GM12878 (cell line): ENCODE results near the gene DYNC1H1. TPM values are rescaled to one million over a fixed set of nuclear protein-coding genes. Genes with fewer than 3 reads are reported as not detected.
A peak's percentile ranks its signal among the peaks of the same experiment; 100 is the strongest.

Source experiments
- PAX5 ChIP-seq: IDR thresholded peaks from 2 replicates; pipeline ENCODE4 v1.6.1; 2011; ENCODE audit warnings: low read depth, low read length, borderline replicate concordance
- RAD21 ChIP-seq: IDR thresholded peaks from 2 replicates; pipeline ENCODE4 v1.6.1; 2011; ENCODE audit warnings: mild to moderate bottlenecking, low read depth, low read length, moderate library complexity; ENCODE audit not compliant: insufficient read depth
- SIX5 ChIP-seq: IDR thresholded peaks from 2 replicates; pipeline ENCODE4 v1.6.1; 2011; ENCODE audit warnings: mild to moderate bottlenecking, low read depth, low read length, moderate library complexity; ENCODE audit not compliant: severe bottlenecking
- polyA plus RNA-seq, 11 experiments: library from polyadenylated mRNA; depleted of rRNA in 4 of 11; unstranded in 6 of 11; stranded (reverse) in 5 of 11; fragments of >200 nt; fragmentation: Nextera tagmentation in 4 of 11; fragmentation: Illumina TruSeq in 1 of 11; extraction: Ambion mirVana in 4 of 11; extraction: Trizol in 1 of 11; gene quantifications; 1 replicate in 1 of 11; 2 replicates in 10 of 11; pipeline versions ENCODE4 v1.2.1 to v1.2.3, GENCODE V29; 2011 to 2016; ENCODE audit warnings: inconsistent platforms in 2 of 11, missing spikeins in 2 of 11, low read depth in 1 of 11
- total RNA-seq, 4 experiments: library from RNA; depleted of rRNA in 3 of 4; stranded (reverse); fragments of >200 nt in 3 of 4; fragmentation: Illumina TruSeq in 1 of 4; extraction: Trizol in 1 of 4; gene quantifications; 2 replicates each; pipeline versions ENCODE4 v1.2.1 to v1.2.3, GENCODE V29; 2013 to 2021
- TF ChIP-seq, protein P1 (sequence below): fragments of 450-650 bp; formaldehyde crosslinking; IDR thresholded peaks from 2 replicates; pipeline ENCODE4 v1.4.0; 2022; ENCODE audit warnings: mild to moderate bottlenecking, moderate library complexity
- TF ChIP-seq, protein P2 (sequence below): IDR thresholded peaks from 2 replicates; pipeline ENCODE4 v1.6.1; 2012; ENCODE audit warnings: low read length, inconsistent platforms
- TF ChIP-seq, protein P3 (sequence below): fragments of 450-650 bp; IDR thresholded peaks from 2 replicates; pipeline ENCODE4 v1.6.1; 2017; ENCODE audit warnings: mild to moderate bottlenecking
- TF ChIP-seq, protein P4 (sequence below): fragments of 450-650 bp; IDR thresholded peaks from 2 replicates; pipeline ENCODE4 v1.6.1; 2016; ENCODE audit warnings: mild to moderate bottlenecking
- TF ChIP-seq, protein P5 (sequence below), 3 experiments: IDR thresholded peaks in 2 of 3; conservative IDR thresholded peaks in 1 of 3; 2 replicates each; pipeline ENCODE4 v1.5.1; 2011; ENCODE audit warnings: low read depth in 3 of 3, low read length in 3 of 3, mild to moderate bottlenecking in 3 of 3, control low read depth in 2 of 3, moderate library complexity in 2 of 3, inconsistent platforms in 1 of 3, mixed read lengths in 1 of 3; ENCODE audit not compliant: control insufficient read depth in 2 of 3, insufficient read depth in 1 of 3; ENCODE audit errors: extremely low read depth in 1 of 3

Gene DYNC1H1
- total and polyA plus RNA-seq, 10 of the 15 experiments (the other 5 are each of a cell fraction or from before 2014, with no cell fraction given): 38.4 to 291 (median 111) TPM

DNA sequence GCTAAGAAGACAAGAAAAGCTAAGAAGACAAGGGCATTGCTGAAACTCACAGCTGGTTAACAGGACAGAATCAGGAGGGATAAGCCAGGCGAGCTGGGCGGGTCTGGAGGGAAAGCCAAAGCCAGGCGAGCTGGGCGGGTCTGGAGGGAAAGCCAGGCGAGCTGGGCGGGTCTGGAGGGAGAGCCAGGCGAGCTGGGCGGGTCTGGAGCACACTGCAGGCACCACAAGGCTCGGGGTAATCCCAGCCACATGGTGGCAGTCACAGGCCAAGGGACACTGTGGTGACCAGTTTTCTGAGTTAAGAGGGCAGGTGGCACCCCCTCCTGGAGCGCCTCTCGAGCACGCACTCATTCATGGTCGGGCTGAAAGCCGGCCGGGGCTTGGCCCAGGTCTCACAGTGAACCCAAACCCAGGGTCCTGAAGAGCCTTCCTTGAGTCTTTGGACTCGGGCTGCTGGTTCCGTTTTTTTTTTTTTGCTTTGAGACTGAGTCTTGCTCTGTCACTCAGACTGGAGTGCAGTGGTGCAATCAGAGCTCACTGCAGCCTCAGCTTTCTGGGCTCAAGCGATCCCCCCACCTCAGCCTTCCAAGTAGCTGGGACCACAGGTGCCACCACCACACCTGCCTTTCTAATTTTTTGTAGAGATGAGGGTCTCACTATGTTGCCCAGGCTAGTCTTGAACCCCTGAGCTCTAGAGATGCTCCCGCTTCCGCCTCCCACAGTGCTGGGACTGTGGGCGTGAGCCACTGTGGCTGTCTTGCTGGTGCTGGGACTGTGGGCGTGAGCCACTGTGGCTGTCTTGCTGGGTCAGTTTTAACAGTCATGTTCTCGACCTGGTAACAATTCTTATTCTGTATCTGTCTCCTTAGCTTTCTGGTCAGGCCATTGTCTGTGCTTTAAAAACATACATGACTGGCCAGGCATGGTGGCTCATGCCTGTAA, 82.2 kb downstream of the DYNC1H1 start (continued):
- TF ChIP-seq, protein P1, sequence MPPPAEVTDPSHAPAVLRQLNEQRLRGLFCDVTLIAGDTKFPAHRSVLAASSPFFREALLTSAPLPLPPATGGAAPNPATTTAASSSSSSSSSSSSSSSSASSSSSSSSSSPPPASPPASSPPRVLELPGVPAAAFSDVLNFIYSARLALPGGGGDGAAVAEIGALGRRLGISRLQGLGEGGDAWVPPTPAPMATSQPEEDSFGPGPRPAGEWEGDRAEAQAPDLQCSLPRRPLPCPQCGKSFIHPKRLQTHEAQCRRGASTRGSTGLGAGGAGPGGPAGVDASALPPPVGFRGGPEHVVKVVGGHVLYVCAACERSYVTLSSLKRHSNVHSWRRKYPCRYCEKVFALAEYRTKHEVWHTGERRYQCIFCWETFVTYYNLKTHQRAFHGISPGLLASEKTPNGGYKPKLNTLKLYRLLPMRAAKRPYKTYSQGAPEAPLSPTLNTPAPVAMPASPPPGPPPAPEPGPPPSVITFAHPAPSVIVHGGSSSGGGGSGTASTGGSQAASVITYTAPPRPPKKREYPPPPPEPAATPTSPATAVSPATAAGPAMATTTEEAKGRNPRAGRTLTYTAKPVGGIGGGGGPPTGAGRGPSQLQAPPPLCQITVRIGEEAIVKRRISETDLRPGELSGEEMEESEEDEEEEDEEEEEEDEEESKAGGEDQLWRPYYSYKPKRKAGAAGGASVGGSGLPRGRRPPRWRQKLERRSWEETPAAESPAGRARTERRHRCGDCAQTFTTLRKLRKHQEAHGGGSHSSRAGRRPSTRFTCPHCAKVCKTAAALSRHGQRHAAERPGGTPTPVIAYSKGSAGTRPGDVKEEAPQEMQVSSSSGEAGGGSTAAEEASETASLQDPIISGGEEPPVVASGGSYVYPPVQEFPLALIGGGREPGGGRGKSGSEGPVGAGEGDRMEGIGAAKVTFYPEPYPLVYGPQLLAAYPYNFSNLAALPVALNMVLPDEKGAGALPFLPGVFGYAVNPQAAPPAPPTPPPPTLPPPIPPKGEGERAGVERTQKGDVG (CRISPR knock-in tag): no peak
- TF ChIP-seq, protein P2, sequence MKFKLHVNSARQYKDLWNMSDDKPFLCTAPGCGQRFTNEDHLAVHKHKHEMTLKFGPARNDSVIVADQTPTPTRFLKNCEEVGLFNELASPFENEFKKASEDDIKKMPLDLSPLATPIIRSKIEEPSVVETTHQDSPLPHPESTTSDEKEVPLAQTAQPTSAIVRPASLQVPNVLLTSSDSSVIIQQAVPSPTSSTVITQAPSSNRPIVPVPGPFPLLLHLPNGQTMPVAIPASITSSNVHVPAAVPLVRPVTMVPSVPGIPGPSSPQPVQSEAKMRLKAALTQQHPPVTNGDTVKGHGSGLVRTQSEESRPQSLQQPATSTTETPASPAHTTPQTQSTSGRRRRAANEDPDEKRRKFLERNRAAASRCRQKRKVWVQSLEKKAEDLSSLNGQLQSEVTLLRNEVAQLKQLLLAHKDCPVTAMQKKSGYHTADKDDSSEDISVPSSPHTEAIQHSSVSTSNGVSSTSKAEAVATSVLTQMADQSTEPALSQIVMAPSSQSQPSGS: no peak
- TF ChIP-seq PAX5 (no peak), SIX5 (no peak), RAD21 (peak; percentile 33; the same call in 1 of the 2 replicates)
- TF ChIP-seq, protein P3, sequence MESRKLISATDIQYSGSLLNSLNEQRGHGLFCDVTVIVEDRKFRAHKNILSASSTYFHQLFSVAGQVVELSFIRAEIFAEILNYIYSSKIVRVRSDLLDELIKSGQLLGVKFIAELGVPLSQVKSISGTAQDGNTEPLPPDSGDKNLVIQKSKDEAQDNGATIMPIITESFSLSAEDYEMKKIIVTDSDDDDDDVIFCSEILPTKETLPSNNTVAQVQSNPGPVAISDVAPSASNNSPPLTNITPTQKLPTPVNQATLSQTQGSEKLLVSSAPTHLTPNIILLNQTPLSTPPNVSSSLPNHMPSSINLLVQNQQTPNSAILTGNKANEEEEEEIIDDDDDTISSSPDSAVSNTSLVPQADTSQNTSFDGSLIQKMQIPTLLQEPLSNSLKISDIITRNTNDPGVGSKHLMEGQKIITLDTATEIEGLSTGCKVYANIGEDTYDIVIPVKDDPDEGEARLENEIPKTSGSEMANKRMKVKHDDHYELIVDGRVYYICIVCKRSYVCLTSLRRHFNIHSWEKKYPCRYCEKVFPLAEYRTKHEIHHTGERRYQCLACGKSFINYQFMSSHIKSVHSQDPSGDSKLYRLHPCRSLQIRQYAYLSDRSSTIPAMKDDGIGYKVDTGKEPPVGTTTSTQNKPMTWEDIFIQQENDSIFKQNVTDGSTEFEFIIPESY: no peak
- TF ChIP-seq, protein P4, sequence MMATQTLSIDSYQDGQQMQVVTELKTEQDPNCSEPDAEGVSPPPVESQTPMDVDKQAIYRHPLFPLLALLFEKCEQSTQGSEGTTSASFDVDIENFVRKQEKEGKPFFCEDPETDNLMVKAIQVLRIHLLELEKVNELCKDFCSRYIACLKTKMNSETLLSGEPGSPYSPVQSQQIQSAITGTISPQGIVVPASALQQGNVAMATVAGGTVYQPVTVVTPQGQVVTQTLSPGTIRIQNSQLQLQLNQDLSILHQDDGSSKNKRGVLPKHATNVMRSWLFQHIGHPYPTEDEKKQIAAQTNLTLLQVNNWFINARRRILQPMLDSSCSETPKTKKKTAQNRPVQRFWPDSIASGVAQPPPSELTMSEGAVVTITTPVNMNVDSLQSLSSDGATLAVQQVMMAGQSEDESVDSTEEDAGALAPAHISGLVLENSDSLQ: no peak
- TF ChIP-seq, protein P5, sequence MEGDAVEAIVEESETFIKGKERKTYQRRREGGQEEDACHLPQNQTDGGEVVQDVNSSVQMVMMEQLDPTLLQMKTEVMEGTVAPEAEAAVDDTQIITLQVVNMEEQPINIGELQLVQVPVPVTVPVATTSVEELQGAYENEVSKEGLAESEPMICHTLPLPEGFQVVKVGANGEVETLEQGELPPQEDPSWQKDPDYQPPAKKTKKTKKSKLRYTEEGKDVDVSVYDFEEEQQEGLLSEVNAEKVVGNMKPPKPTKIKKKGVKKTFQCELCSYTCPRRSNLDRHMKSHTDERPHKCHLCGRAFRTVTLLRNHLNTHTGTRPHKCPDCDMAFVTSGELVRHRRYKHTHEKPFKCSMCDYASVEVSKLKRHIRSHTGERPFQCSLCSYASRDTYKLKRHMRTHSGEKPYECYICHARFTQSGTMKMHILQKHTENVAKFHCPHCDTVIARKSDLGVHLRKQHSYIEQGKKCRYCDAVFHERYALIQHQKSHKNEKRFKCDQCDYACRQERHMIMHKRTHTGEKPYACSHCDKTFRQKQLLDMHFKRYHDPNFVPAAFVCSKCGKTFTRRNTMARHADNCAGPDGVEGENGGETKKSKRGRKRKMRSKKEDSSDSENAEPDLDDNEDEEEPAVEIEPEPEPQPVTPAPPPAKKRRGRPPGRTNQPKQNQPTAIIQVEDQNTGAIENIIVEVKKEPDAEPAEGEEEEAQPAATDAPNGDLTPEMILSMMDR (IDR thresholded peaks at IDR 0.05 in 2 of 3, conservative IDR thresholded peaks at IDR 0.05 in 1 of 3; ENCODE audit: control insufficient read depth in 2 of 3, extremely low read depth in 1 of 3, insufficient read depth in 1 of 3, low read depth in 3 of 3, low read length in 3 of 3): peak; percentile 14 to 41 (median 37); a peak in 4 of 6 replicates
